Adrenal gland (tissue), 12 donors: ENCODE data around the gene PELO. TPM values are rescaled to one million over a fixed set of nuclear protein-coding genes. Genes with fewer than 3 reads are reported as not detected.

Experiments
- DNase-seq, 7 donors: peaks; one replicate each; pipeline ENCODE4 v3.0.0-alpha.2; 2019 to 2020
- H3K27ac ChIP-seq, 5 donors: fragments of 200-600 bp; sonication (generic) in 4 of 5; 1 replicate in 3 of 5; 2 replicates in 2 of 5; pipeline versions ENCODE4 v1.5.1 to v1.8.0; 2016 to 2020; ENCODE audit warnings: mild to moderate bottlenecking in 1 of 5
- H3K27me3 ChIP-seq: fragments of 200-600 bp; 2 replicates; pipeline ENCODE4 v1.8.0; 2021
- H3K36me3 ChIP-seq, 2 donors: fragments of 200-600 bp; replicated peaks in 1 of 2; 1 replicate in 1 of 2; 2 replicates in 1 of 2; pipeline versions ENCODE4 v1.5.1 to v1.8.0; 2018 to 2022
- H3K4me1 ChIP-seq, 2 donors: fragments of 200-600 bp; replicated peaks in 1 of 2; 1 replicate in 1 of 2; 2 replicates in 1 of 2; pipeline versions ENCODE4 v1.5.1 to v1.8.0; 2018 to 2021
- H3K4me3 ChIP-seq, 4 donors: fragments of 200-600 bp; sonication (generic) in 3 of 4; one replicate each; pipeline ENCODE4 v1.5.1; 2016 to 2018
- H3K9me3 ChIP-seq, 3 donors: fragments of 200-600 bp; sonication (generic) in 1 of 3; replicated peaks in 1 of 3; 1 replicate in 2 of 3; 2 replicates in 1 of 3; pipeline versions ENCODE4 v1.5.1 to v1.8.0; 2016 to 2021
- CTCF ChIP-seq, 6 experiments: fragments of 450-650 bp in 4 of 6; fragments of 200-600 bp in 2 of 6; sonication (generic) in 1 of 6; IDR thresholded peaks; 1 replicate in 5 of 6; 2 replicates in 1 of 6; pipeline versions ENCODE4 v1.5.1 to v1.8.0; 2016 to 2021; ENCODE audit warnings: antibody characterized with exemption in 6 of 6, mild to moderate bottlenecking in 2 of 6, moderate library complexity in 1 of 6
- POLR2A ChIP-seq, 2 donors: fragments of 450-650 bp; IDR thresholded peaks; one replicate each; pipeline ENCODE4 v1.6.1; 2017; ENCODE audit warnings: antibody characterized with exemption in 2 of 2, mild to moderate bottlenecking in 2 of 2, moderate library complexity in 1 of 2
- WGBS, 4 donors: extraction: QIAGEN DNeasy Blood & Tissue Kit in 2 of 4; methylation state at CpG; one replicate each; pipeline versions ENCODE4 v1.1.5 to v1.1.7; 2013 to 2017; 5-methylcytosine and 5-hydroxymethylcytosine counted together
- intact Hi-C, 2 donors: fragments of 100-400 bp; cut with DNase I; formaldehyde crosslinking; loops; one replicate each; pipeline versions ENCODE4 v1.14.1 to v1.15.0; 2022 to 2023
- polyA plus RNA-seq, 3 donors: library from polyadenylated mRNA; stranded (reverse); fragments of 200-250 nt in 2 of 3; fragments of 350-450 nt in 1 of 3; fragmentation: Illumina TruSeq in 1 of 3; extraction: RNeasy Lipid Tissue Mini Kit (QIAGEN cat#74804) in 1 of 3; gene quantifications; one replicate each; pipeline ENCODE4 v1.2.3, GENCODE V29; 2013 to 2014
- total RNA-seq, 9 donors: library from RNA; depleted of rRNA in 4 of 9; stranded (reverse); fragments of >200 nt in 4 of 9; fragments of 120-200 nt in 1 of 9; fragmentation: NEBNext Ultra II Directional in 1 of 9; extraction: Animal tissue kit (Norgen Biotek cat#: 25700) in 1 of 9; gene quantifications; one replicate each; pipeline versions ENCODE4 v1.1.0 to v1.2.4, GENCODE V29; 2013 to 2023
- donor health status: healthy with polysubstance abuse.
- donor health status: Bipolar disorder and iron deficiency.
- donor health status: DM: yes; HTN: yes; CAD: no.
- donor health status: DM: no; HTN: no; CAD: no.
- donor health status: DM: no; HTN: no; CAD: no.
- donor health status: DM: yes; HTN: yes; CAD: no.

Gene PELO
- total and polyA plus RNA-seq, 12 donors = 17.8 to 147 (median 68.7) TPM

GRCh38 chr5:52799358-52799982, 11.8 kb downstream of the PELO start:
- intact Hi-C loops = loop anchor here in 1 of 2 donors (10.0 kb wide), 1 partner anchor 105 kb away; no protein-coding TSS in a partner anchor
- WGBS, 4 donors = 0 to 1% (median 0%) methylated on average over 8 to 19 of the region's 19 CpGs
- TF ChIP-seq POLR2A (IDR thresholded peaks at IDR 0.05) (no peak), CTCF (IDR thresholded peaks at IDR 0.05) (no peak)

GRCh38 chr5:52799983-52800393, 12.3 kb downstream of the PELO start:
- TF ChIP-seq CTCF (IDR thresholded peaks at IDR 0.05) = no peak
- TF ChIP-seq POLR2A (IDR thresholded peaks at IDR 0.05) = peak; percentile 69 to 91
- intact Hi-C loops = loop anchor here in 1 of 2 donors (10.0 kb wide), 1 partner anchor 105 kb away; no protein-coding TSS in a partner anchor

More at GRCh38 chr5:52799358-52799982, 11.8 kb downstream of the PELO start:
- peaks cover 0 to 8% of the 10 kb centered on the region in 2 donors for H3K36me3 ChIP-seq
- peak overlapping the region in 3 of 4 donors; percentile 3 to 74 (median 44) for H3K4me3 ChIP-seq
- peaks cover 33 to 80% of the 10 kb centered on the region in 2 donors for H3K4me1 ChIP-seq
- H3K27ac ChIP-seq = peak overlapping the region; percentile 94 to 99 (median 97)
- DNase-seq = peak; percentile 37 to 79 (median 55)
- H3K9me3 ChIP-seq = no peaks in the 10 kb centered on the region
- no peaks in the 10 kb centered on the region for H3K27me3 ChIP-seq

GRCh38 chr5:52800394-52801213, 12.9 kb downstream of the PELO start:
- H3K36me3 ChIP-seq = peaks cover 0 to 8% of the 10 kb centered on the region in 2 donors
- peak; percentile 78 to 92 (median 88) for DNase-seq
- intact Hi-C loops = no loop called here
- peaks cover 41 to 80% of the 10 kb centered on the region in 2 donors for H3K4me1 ChIP-seq
- H3K27me3 ChIP-seq = no peaks in the 10 kb centered on the region
- peak overlapping the region; percentile 44 to 78 (median 72) for H3K4me3 ChIP-seq
- 3 to 7% (median 4%) methylated on average over 6 to 31 of the region's 31 CpGs for WGBS, 4 donors
- TF ChIP-seq CTCF (IDR thresholded peaks at IDR 0.05) = peak in 2 of 6 experiments; percentile 6 to 12
- peak; percentile 65 to 86 for TF ChIP-seq POLR2A (IDR thresholded peaks at IDR 0.05)
- no peaks in the 10 kb centered on the region for H3K9me3 ChIP-seq
- H3K27ac ChIP-seq = peak overlapping the region; percentile 94 to 99 (median 97)

More at GRCh38 chr5:52799983-52800393, 12.3 kb downstream of the PELO start:
- Histone ChIP-seq H3K27ac (peak overlapping the region; percentile 94 to 99 (median 97)), H3K9me3 (no peaks in the 10 kb centered on the region), H3K4me1 (peaks cover 38 to 80% of the 10 kb centered on the region in 2 donors), H3K4me3 (peak overlapping the region; percentile 44 to 78 (median 72)), H3K36me3 (peaks cover 0 to 8% of the 10 kb centered on the region in 2 donors), H3K27me3 (no peaks in the 10 kb centered on the region)
- DNase-seq = peak; percentile 95 to 97 (median 96)
- WGBS, 4 donors = 1% methylated on average over 26 to 34 of the region's 34 CpGs

GRCh38 chr5:52801329-52801728, 13.6 kb downstream of the PELO start:
- H3K27ac ChIP-seq = peak overlapping the region; percentile 94 to 99 (median 97)
- peak overlapping the region in 2 of 4 donors; percentile 44 to 74 for H3K4me3 ChIP-seq
- peak in 4 of 7 donors; percentile 30 to 61 (median 32) for DNase-seq
- H3K27me3 ChIP-seq = no peaks in the 10 kb centered on the region
- TF ChIP-seq CTCF (IDR thresholded peaks at IDR 0.05) (no peak), POLR2A (IDR thresholded peaks at IDR 0.05) (peak in 1 of 2 donors; percentile 21)
- intact Hi-C loops = no loop called here
- H3K4me1 ChIP-seq = peaks cover 46 to 79% of the 10 kb centered on the region in 2 donors
- 6 to 23% (median 18%) methylated on average over 6 to 8 of the region's 8 CpGs for WGBS, 4 donors
- no peaks in the 10 kb centered on the region for H3K9me3 ChIP-seq
- peaks cover 0 to 8% of the 10 kb centered on the region in 2 donors for H3K36me3 ChIP-seq
